HCT116 (cell line): ENCODE results near the gene KRT2. TPM values are rescaled to one million over a fixed set of nuclear protein-coding genes. Genes with fewer than 3 reads are reported as not detected.

Experiments used
- ATAC-seq: fragments of 200-7000 bp; cut with Tn5 transposase; 2 replicates; pipeline ENCODE4 v1.9.1; 2020; ENCODE audit warnings: mild to moderate bottlenecking, moderate library complexity
- BruUV-seq: library from RNA; stranded (reverse); fragments of 400-500 nt; replicated peaks from 2 replicates; lab custom pipeline; 2021; lab: Mats Ljungman, UMichigan
- CTCF ChIA-PET: fragments of 300-600 bp; sonication (Branson Sonifier 250); formaldehyde crosslinking; loops from one replicate; lab custom pipeline; 2021; ENCODE audit warnings: antibody characterized with exemption; lab: Charles Lee
- POLR2A ChIA-PET: fragments of 300-600, 350-600 bp; sonication (Branson Sonifier 250); formaldehyde crosslinking; loops from one replicate; lab custom pipeline; 2021; ENCODE audit warnings: antibody characterized with exemption; lab: Charles Lee
- RAD21 ChIA-PET, 2 experiments: fragments of 300-600 bp; sonication (Branson Sonifier 250); formaldehyde crosslinking; loops; one replicate each; lab custom pipeline; 2023; ENCODE audit warnings: low total read pairs in 2 of 2; ENCODE audit not compliant: uncharacterized antibody in 2 of 2, unreplicated experiment in 2 of 2, low non-redundant PET in 1 of 2; lab: Charles Lee
- DNase-seq: peaks from one replicate; pipeline ENCODE4 v3.0.0-alpha.2; 2010; ENCODE audit warnings: low read depth, low spot score
- H2AFZ ChIP-seq: fragments of 200-600 bp; shearing (Covaris generic), sonication (generic); 2 replicates; pipeline ENCODE4 v1.6.1; 2017; ENCODE audit warnings: low read depth, mixed run types, mixed read lengths, antibody characterized with exemption, low read length; ENCODE audit not compliant: poor library complexity, severe bottlenecking
- H3K27ac ChIP-seq: 2 replicates; pipeline ENCODE4 v1.5.1; 2012; ENCODE audit warnings: low read depth, low read length
- H3K27me3 ChIP-seq: fragments of 200-600 bp; sonication (generic); 2 replicates; pipeline ENCODE4 v1.6.1; 2016; ENCODE audit warnings: mixed run types, low read length, mixed read lengths; ENCODE audit not compliant: insufficient read depth
- H3K36me3 ChIP-seq, 2 experiments: fragments of 200-500 bp in 1 of 2; fragments of 200-600 bp in 1 of 2; sonication (Bioruptor generic) in 1 of 2; sonication (generic) in 1 of 2; 2 replicates each; pipeline versions ENCODE4 v1.5.1 to v1.6.1; 2014 to 2016; ENCODE audit warnings: low read length in 2 of 2, inconsistent platforms in 1 of 2, mixed read lengths in 1 of 2, mixed run types in 1 of 2; ENCODE audit not compliant: insufficient read depth in 2 of 2, control insufficient read depth in 1 of 2
- H3K4me1 ChIP-seq, 2 experiments: fragments of 200-600 bp in 1 of 2; sonication (generic) in 1 of 2; 2 replicates each; pipeline versions ENCODE4 v1.5.1 to v1.6.1; 2012 to 2017; ENCODE audit warnings: low read length in 2 of 2, inconsistent platforms in 1 of 2, mild to moderate bottlenecking in 1 of 2, mixed read lengths in 1 of 2, mixed run types in 1 of 2, moderate library complexity in 1 of 2; ENCODE audit not compliant: insufficient read depth in 2 of 2, control insufficient read depth in 1 of 2
- H3K4me2 ChIP-seq: fragments of 200-600 bp; sonication (generic); 2 replicates; pipeline ENCODE4 v1.6.1; 2017; ENCODE audit warnings: mixed run types, low read length, mixed read lengths
- H3K4me3 ChIP-seq, 2 experiments: fragments of 200-600 bp in 1 of 2; sonication (generic) in 1 of 2; replicated peaks in 1 of 2; 2 replicates each; pipeline ENCODE4 v1.5.1; 2011 to 2016; ENCODE audit warnings: low read length in 2 of 2, control low read depth in 1 of 2, low read depth in 1 of 2, mild to moderate bottlenecking in 1 of 2, mixed read lengths in 1 of 2, mixed run types in 1 of 2
- H3K79me2 ChIP-seq: fragments of 200-600 bp; sonication (generic); 2 replicates; pipeline ENCODE4 v1.6.1; 2017; ENCODE audit warnings: mild to moderate bottlenecking, mixed run types, low read length, moderate library complexity, mixed read lengths; ENCODE audit not compliant: insufficient read depth
- H3K9ac ChIP-seq: fragments of 200-600 bp; sonication (generic); 2 replicates; pipeline ENCODE4 v1.6.1; 2016; ENCODE audit warnings: low read length, mixed read lengths
- H3K9me2 ChIP-seq: fragments of 200-600 bp; sonication (generic), shearing (Covaris generic); 2 replicates; pipeline ENCODE4 v1.6.1; 2017; ENCODE audit warnings: mixed run types, mild to moderate bottlenecking, moderate library complexity; ENCODE audit not compliant: insufficient read depth
- H3K9me3 ChIP-seq, 2 experiments: fragments of 200-500 bp in 1 of 2; fragments of 200-600 bp in 1 of 2; sonication (Bioruptor generic) in 1 of 2; sonication (generic) in 1 of 2; 2 replicates each; pipeline ENCODE4 v1.6.1; 2014 to 2017; ENCODE audit warnings: low read length in 2 of 2, mixed read lengths in 2 of 2, inconsistent platforms in 1 of 2, low read depth in 1 of 2, mild to moderate bottlenecking in 1 of 2, mixed run types in 1 of 2, moderate library complexity in 1 of 2; ENCODE audit not compliant: control insufficient read depth in 1 of 2, insufficient read depth in 1 of 2
- H4K20me1 ChIP-seq: fragments of 200-600 bp; sonication (generic), shearing (Covaris generic); 2 replicates; pipeline ENCODE4 v1.6.1; 2017; ENCODE audit warnings: mixed run types, mild to moderate bottlenecking, moderate library complexity; ENCODE audit not compliant: insufficient read depth
- CEBPB ChIP-seq: IDR thresholded peaks from 2 replicates; pipeline ENCODE4 v1.6.1; 2012; ENCODE audit warnings: low read depth
- ELF1 ChIP-seq: IDR thresholded peaks from 2 replicates; pipeline ENCODE4 v1.6.1; 2012; ENCODE audit warnings: low read depth, borderline replicate concordance
- EZH2phosphoT487 ChIP-seq: fragments of 200-600 bp; IDR thresholded peaks from 2 replicates; pipeline ENCODE4 v1.6.1; 2018; ENCODE audit warnings: antibody characterized with exemption, borderline replicate concordance
- JUND ChIP-seq: IDR thresholded peaks from 2 replicates; pipeline ENCODE4 v1.6.1; 2012
- POLR2AphosphoS5 ChIP-seq: IDR thresholded peaks from 2 replicates; pipeline ENCODE4 v1.6.1; 2011; ENCODE audit warnings: mild to moderate bottlenecking, low read depth, low read length, moderate library complexity
- RAD21 ChIP-seq: IDR thresholded peaks from 2 replicates; pipeline ENCODE4 v1.6.1; 2012; ENCODE audit warnings: low read depth, mild to moderate bottlenecking
- REST ChIP-seq: IDR thresholded peaks from 2 replicates; pipeline ENCODE4 v1.6.1; 2012; ENCODE audit warnings: low read depth
- SP1 ChIP-seq: IDR thresholded peaks from 2 replicates; pipeline ENCODE4 v1.6.1; 2012; ENCODE audit warnings: low read depth
- YY1 ChIP-seq: IDR thresholded peaks from 2 replicates; pipeline ENCODE4 v1.6.1; 2011; ENCODE audit warnings: low read length, low read depth, moderate library complexity, mild to moderate bottlenecking; ENCODE audit not compliant: insufficient replicate concordance; ENCODE audit errors: extremely low read depth
- ZBTB33 ChIP-seq: IDR thresholded peaks from 2 replicates; pipeline ENCODE4 v1.6.1; 2011; ENCODE audit warnings: mild to moderate bottlenecking, low read length, moderate library complexity; ENCODE audit not compliant: insufficient replicate concordance; ENCODE audit errors: extremely low read depth
- ZFX ChIP-seq: fragments of 450-650 bp; IDR thresholded peaks from 2 replicates; pipeline ENCODE4 v1.6.1; 2017
- intact Hi-C: fragments of 100-400 bp; cut with micrococcal nuclease; formaldehyde crosslinking; loops from 2 replicates; pipeline ENCODE4 v1.10.0; 2022
- total RNA-seq: library from RNA; stranded (reverse); gene quantifications from one replicate; pipeline ENCODE4 v1.2.1, GENCODE V29; 2021; ENCODE audit not compliant: unreplicated experiment
- TF ChIP-seq, protein P1 (sequence below): IDR thresholded peaks from 2 replicates; pipeline ENCODE4 v1.6.1; 2012

The KRT2 gene
- total RNA-seq, 1 experiment from 2014 or later, result not detected

- H3K9ac ChIP-seq, result no peak overlapping the region
- H3K27ac ChIP-seq, result no peak overlapping the region
- H3K79me2 ChIP-seq, result no peaks in the 10 kb centered on the region
- no peak overlapping the region for H3K4me3 ChIP-seq
- H3K9me3 ChIP-seq, result no peaks in the 10 kb centered on the region
- POLR2A ChIA-PET, result no interaction called here
- H3K9me2 ChIP-seq, result no peaks in the 10 kb centered on the region
- no peaks in the 10 kb centered on the region for H4K20me1 ChIP-seq
- no peak for TF ChIP-seq REST
- no peak for TF ChIP-seq EZH2phosphoT487
- TF ChIP-seq ZFX, result no peak
- TF ChIP-seq ZBTB33, result no peak
- no peak for TF ChIP-seq SP1
- no peak for TF ChIP-seq JUND
- no peak for TF ChIP-seq YY1
- TF ChIP-seq POLR2AphosphoS5, result no peak
- TF ChIP-seq CEBPB, result no peak
- TF ChIP-seq, protein P1, sequence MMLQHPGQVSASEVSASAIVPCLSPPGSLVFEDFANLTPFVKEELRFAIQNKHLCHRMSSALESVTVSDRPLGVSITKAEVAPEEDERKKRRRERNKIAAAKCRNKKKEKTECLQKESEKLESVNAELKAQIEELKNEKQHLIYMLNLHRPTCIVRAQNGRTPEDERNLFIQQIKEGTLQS, result no peak
- no peak for TF ChIP-seq RAD21
- no peak for TF ChIP-seq ELF1
- H3K4me2 ChIP-seq, result no peak overlapping the region
- CTCF ChIA-PET, result interaction anchor here (2.1 kb wide), 1 partner anchor 266 kb away, joined by 6 read pairs; no protein-coding TSS in a partner anchor
- H2AFZ ChIP-seq, result no peak overlapping the region
- H3K27me3 ChIP-seq, result no peaks in the 10 kb centered on the region
- no peaks in the 10 kb centered on the region for H3K4me1 ChIP-seq
- no peak for ATAC-seq
- H3K36me3 ChIP-seq, result no peaks in the 10 kb centered on the region
- BruUV-seq, result no TSS peak
- intact Hi-C loops, result no loop called here
- no peak for DNase-seq
- RAD21 ChIA-PET, result no interaction called here
These were observed 38.5 kb downstream of the KRT2 start for GRCh38 chr12:52613384-52614030.
